SK-N-MC (cell line): ENCODE measurements around the gene SULT1C2.

Experiments
- EZH2 ChIP-seq: fragments of 200-600 bp; sonication (generic); IDR thresholded peaks from one replicate; pipeline ENCODE4 v1.6.1; 2017; ENCODE audit warnings: antibody characterized with exemption
- POLR2AphosphoS5 ChIP-seq: IDR thresholded peaks from 2 replicates; pipeline ENCODE4 v1.6.1; 2012; ENCODE audit warnings: mild to moderate bottlenecking, low read depth, low read length, borderline replicate concordance

GRCh38 chr2:108324531-108325255, 36.0 kb downstream of the SULT1C2 start:
- TF ChIP-seq POLR2AphosphoS5 (no peak), EZH2 (no peak)
